Nephron (organoid): ENCODE results near the gene CAMTA1.

Source experiments
- H3K27ac Mint-ChIP-seq, 3 experiments: 2 replicates each; pipeline ENCODE4 v1.8.0; 2020; ENCODE audit warnings: mixed read lengths in 3 of 3, mild to moderate bottlenecking in 2 of 3, moderate library complexity in 1 of 3
- H3K27me3 Mint-ChIP-seq: 2 replicates; pipeline ENCODE4 v1.8.0; 2021; ENCODE audit warnings: low read depth, mild to moderate bottlenecking, moderate library complexity, mixed read lengths
- H3K36me3 Mint-ChIP-seq: 2 replicates; pipeline ENCODE4 v1.8.0; 2020; ENCODE audit warnings: low read depth, mixed read lengths
- H3K4me1 Mint-ChIP-seq: 2 replicates; pipeline ENCODE4 v1.8.0; 2020; ENCODE audit warnings: mixed read lengths
- H3K4me3 Mint-ChIP-seq, 3 experiments: 2 replicates each; pipeline ENCODE4 v1.8.0; 2020; ENCODE audit warnings: mild to moderate bottlenecking in 3 of 3, mixed read lengths in 3 of 3, moderate library complexity in 2 of 3
- H3K9me3 Mint-ChIP-seq: 2 replicates; pipeline ENCODE4 v1.8.0; 2020; ENCODE audit warnings: mixed read lengths
- TF ChIP-seq, protein P1 (sequence below), 3 experiments: fragments of 200-600 bp; sonication (generic); IDR thresholded peaks; one replicate each; pipeline ENCODE4 v1.5.0; 2021; ENCODE audit warnings: antibody characterized with exemption in 3 of 3; ENCODE audit not compliant: unreplicated experiment in 3 of 3

The CAMTA1 gene

DNA sequence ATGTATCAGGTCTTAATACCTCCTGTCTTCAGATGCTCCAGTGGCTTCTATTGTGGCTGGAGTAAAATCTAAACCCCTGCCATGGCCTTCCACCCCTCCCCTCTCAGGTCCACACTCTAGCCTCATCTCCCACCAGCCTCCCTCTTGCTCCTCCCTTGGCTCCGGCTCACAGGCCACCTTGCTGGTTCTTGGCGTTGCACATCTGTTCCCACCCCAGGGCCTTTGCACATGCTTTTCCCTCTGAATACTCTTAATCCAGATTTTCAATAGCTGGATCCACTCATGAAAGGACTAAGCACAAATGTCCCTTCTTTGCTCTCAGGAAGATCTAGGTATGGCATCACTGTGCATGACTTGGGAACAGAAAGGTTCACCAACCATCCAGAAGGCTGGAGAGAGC lies 570.4 kb downstream of the CAMTA1 start:
- no peak overlapping the region for H3K27ac Mint-ChIP-seq
- TF ChIP-seq, protein P1, sequence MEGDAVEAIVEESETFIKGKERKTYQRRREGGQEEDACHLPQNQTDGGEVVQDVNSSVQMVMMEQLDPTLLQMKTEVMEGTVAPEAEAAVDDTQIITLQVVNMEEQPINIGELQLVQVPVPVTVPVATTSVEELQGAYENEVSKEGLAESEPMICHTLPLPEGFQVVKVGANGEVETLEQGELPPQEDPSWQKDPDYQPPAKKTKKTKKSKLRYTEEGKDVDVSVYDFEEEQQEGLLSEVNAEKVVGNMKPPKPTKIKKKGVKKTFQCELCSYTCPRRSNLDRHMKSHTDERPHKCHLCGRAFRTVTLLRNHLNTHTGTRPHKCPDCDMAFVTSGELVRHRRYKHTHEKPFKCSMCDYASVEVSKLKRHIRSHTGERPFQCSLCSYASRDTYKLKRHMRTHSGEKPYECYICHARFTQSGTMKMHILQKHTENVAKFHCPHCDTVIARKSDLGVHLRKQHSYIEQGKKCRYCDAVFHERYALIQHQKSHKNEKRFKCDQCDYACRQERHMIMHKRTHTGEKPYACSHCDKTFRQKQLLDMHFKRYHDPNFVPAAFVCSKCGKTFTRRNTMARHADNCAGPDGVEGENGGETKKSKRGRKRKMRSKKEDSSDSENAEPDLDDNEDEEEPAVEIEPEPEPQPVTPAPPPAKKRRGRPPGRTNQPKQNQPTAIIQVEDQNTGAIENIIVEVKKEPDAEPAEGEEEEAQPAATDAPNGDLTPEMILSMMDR (IDR thresholded peaks at IDR 0.05; ENCODE audit: unreplicated experiment in 3 of 3), result no peak
- H3K4me1 Mint-ChIP-seq, result peaks cover 5% of the 10 kb centered on the region
- peaks cover 2% of the 10 kb centered on the region for H3K9me3 Mint-ChIP-seq
- no peaks in the 10 kb centered on the region for H3K36me3 Mint-ChIP-seq
- no peak overlapping the region for H3K4me3 Mint-ChIP-seq
- H3K27me3 Mint-ChIP-seq, result peaks cover 46% of the 10 kb centered on the region

DNA sequence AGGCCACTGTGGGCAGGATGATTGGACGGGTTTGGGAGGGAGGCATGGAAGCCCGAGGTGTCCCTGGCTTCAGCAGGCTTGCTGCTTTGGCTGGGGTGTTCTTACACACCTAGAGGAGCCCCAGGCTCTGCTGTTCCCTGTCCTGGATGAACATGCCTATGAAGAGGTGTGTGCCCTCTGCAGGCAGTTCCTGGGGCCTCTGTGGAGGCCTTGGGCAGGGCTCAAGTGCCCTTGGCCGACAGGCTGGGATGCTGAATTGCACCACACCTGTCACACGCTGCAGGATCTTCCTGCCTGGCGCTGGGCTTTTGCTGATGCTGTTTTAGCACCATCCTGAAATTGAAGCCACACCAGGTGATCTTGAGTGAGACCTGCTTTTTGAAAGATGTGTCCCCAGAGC lies 570.8 kb downstream of the CAMTA1 start:
- Mint-ChIP-seq H3K4me1 (peaks cover 5% of the 10 kb centered on the region), H3K27ac (no peak overlapping the region), H3K27me3 (peaks cover 48% of the 10 kb centered on the region), H3K36me3 (no peaks in the 10 kb centered on the region), H3K4me3 (no peak overlapping the region), H3K9me3 (peaks cover 2% of the 10 kb centered on the region)
- TF ChIP-seq, protein P1 (IDR thresholded peaks at IDR 0.05; ENCODE audit: unreplicated experiment in 3 of 3), result no peak

DNA sequence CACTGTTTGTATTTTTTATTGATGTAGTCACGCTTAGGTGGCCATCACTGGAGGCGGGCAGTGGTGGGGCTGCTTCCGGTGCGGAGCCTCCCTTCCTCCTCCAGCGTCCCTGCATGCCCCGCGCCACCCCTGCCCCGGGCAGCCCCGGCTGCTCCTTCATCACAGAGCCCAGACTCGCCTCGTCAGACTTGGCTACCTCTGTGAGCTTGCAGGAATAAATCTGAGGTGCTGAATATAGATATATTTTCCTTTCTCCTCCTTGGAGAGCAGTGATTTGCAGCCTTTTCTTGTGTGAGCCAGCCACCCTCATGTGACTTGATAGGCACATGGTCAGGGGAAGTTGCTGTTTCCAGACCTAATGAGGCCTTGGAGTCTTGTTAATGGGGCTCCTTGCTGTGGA lies 573.2 kb downstream of the CAMTA1 start:
- Mint-ChIP-seq H3K4me3 (no peak overlapping the region), H3K4me1 (peaks cover 3% of the 10 kb centered on the region), H3K27me3 (peaks cover 35% of the 10 kb centered on the region), H3K36me3 (no peaks in the 10 kb centered on the region), H3K27ac (no peak overlapping the region), H3K9me3 (peaks cover 2% of the 10 kb centered on the region)
- TF ChIP-seq, protein P1 (IDR thresholded peaks at IDR 0.05; ENCODE audit: unreplicated experiment in 3 of 3), result no peak

DNA sequence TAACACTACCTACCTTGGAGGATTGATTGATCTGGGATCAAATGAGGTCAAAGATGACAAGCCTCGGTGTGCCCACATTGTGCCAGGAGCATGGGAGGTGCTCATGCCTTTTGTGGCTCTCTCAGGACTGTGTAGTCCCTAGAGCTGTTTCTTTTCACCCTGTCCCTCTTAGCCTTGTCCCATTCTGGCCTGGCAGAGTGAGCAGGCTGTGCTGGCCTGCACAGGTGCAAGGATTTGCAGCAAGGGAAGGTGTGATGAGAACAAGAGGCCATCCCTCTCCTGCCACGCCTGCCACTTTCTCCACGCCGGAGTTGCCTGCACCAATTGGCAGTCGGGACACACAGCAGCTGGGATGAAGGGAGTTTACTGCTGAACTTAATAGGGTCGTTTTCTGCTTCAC lies 575.3 kb downstream of the CAMTA1 start:
- Mint-ChIP-seq H3K4me3 (no peak overlapping the region), H3K9me3 (peaks cover 2% of the 10 kb centered on the region), H3K27me3 (peaks cover 38% of the 10 kb centered on the region), H3K36me3 (no peaks in the 10 kb centered on the region), H3K27ac (no peak overlapping the region), H3K4me1 (peaks cover 4% of the 10 kb centered on the region)
- TF ChIP-seq, protein P1 (IDR thresholded peaks at IDR 0.05; ENCODE audit: unreplicated experiment in 3 of 3), result no peak

DNA sequence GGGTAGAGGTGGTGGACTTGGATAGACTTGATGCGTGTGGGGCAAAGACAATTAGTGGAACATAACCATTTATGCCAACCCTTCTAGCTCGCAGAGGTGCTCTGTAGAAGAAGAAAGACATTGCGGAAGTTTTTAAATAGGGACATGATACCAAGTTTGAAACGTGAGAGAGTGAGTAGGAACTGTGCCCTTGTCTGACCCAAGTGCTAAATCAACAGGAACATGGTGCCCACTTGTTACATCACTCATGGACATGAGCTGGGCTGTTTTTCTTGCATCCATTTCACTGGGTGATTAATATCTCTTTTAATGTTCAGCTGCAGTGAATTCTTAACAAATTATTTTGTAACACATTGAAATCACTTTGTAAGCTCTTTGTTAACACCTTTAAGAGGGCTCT lies 577.7 kb downstream of the CAMTA1 start:
- Mint-ChIP-seq H3K9me3 (no peaks in the 10 kb centered on the region), H3K27me3 (peaks cover 32% of the 10 kb centered on the region), H3K27ac (no peak overlapping the region), H3K4me3 (no peak overlapping the region), H3K36me3 (no peaks in the 10 kb centered on the region), H3K4me1 (peaks cover 11% of the 10 kb centered on the region)
- TF ChIP-seq, protein P1 (IDR thresholded peaks at IDR 0.05; ENCODE audit: unreplicated experiment in 3 of 3), result no peak

DNA sequence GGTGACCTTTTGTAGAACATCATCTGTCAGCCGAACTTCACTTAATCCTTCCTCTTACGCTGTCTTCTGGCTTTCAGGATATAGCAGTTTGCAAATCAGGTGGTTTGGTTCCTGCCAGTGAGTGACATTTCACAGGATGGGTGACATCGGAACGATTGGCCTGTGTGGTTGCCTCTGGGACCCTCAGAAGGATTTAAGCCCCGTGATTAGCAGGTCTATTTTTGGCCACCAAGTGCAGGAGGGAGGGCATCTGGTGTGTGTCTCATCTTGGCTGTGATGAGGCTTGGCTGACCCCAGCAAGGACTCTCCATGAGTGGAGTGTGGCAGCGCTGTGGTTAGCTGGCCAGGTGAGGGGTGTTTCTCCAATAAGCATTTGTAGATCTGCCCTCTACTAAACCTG lies 578.2 kb downstream of the CAMTA1 start:
- Mint-ChIP-seq H3K27ac (no peak overlapping the region), H3K4me1 (peaks cover 11% of the 10 kb centered on the region), H3K36me3 (no peaks in the 10 kb centered on the region), H3K4me3 (no peak overlapping the region), H3K27me3 (peaks cover 33% of the 10 kb centered on the region), H3K9me3 (no peaks in the 10 kb centered on the region)
- TF ChIP-seq, protein P1 (IDR thresholded peaks at IDR 0.05; ENCODE audit: unreplicated experiment in 3 of 3), result no peak
